Ishikawa (cell line): ENCODE data around the gene CDK5R2.

Experiments used
- FOXM1 ChIP-seq: IDR thresholded peaks from 2 replicates; pipeline ENCODE4 v1.6.1; 2012; ENCODE audit warnings: low read depth, borderline replicate concordance
- RAD21 ChIP-seq: IDR thresholded peaks from 2 replicates; pipeline ENCODE4 v1.6.1; 2012; ENCODE audit warnings: low read depth
- REST ChIP-seq: IDR thresholded peaks from 2 replicates; pipeline ENCODE4 v1.6.1; 2012; ENCODE audit warnings: low read depth, mild to moderate bottlenecking

- TF ChIP-seq REST (no peak), RAD21 (no peak), FOXM1 (no peak)
Observed at GRCh38 chr2:218956039-218956438, 3.4 kb upstream of the CDK5R2 start.
